Progenitor cell of endocrine pancreas (in vitro differentiated cells): ENCODE results near the gene CD320. TPM values are rescaled to one million over a fixed set of nuclear protein-coding genes. Genes with fewer than 3 reads are reported as not detected.

ENCODE experiments used
- DNase-seq: peaks from one replicate; pipeline ENCODE4 v3.0.0; 2021; ENCODE audit warnings: low spot score; ENCODE audit not compliant: unreplicated experiment
- H3K27ac Mint-ChIP-seq: 2 replicates; pipeline ENCODE4 v1.8.0; 2021; ENCODE audit warnings: mild to moderate bottlenecking, moderate library complexity, mixed read lengths
- H3K27me3 Mint-ChIP-seq: 2 replicates; pipeline ENCODE4 v1.8.0; 2021; ENCODE audit warnings: mixed read lengths
- H3K36me3 Mint-ChIP-seq: 2 replicates; pipeline ENCODE4 v1.8.0; 2022; ENCODE audit warnings: mixed read lengths; ENCODE audit not compliant: insufficient read depth
- H3K4me1 Mint-ChIP-seq: 2 replicates; pipeline ENCODE4 v1.8.0; 2021; ENCODE audit warnings: low read depth, mixed read lengths
- H3K4me3 Mint-ChIP-seq: 2 replicates; pipeline ENCODE4 v1.8.0; 2021; ENCODE audit warnings: low read depth, mild to moderate bottlenecking, moderate library complexity, mixed read lengths
- H3K9me3 Mint-ChIP-seq: 2 replicates; pipeline ENCODE4 v1.8.0; 2021; ENCODE audit warnings: low read depth, mixed read lengths
- CTCF ChIP-seq: fragments of 200-600 bp; sonication (generic); IDR thresholded peaks from one replicate; pipeline ENCODE4 v1.5.0; 2021; ENCODE audit warnings: antibody characterized with exemption, mild to moderate bottlenecking; ENCODE audit not compliant: unreplicated experiment
- total RNA-seq: library from RNA; stranded (reverse); gene quantifications from 2 replicates; pipeline ENCODE4 v1.2.1, GENCODE V29; 2021

CD320 gene
- total RNA-seq, 1 donor from 2014 or later, result 63.1 TPM

- Mint-ChIP-seq H3K36me3 (peaks cover 17% of the 10 kb centered on the region), H3K27ac (no peak overlapping the region), H3K4me1 (no peaks in the 10 kb centered on the region), H3K9me3 (no peaks in the 10 kb centered on the region), H3K4me3 (no peak overlapping the region), H3K27me3 (no peaks in the 10 kb centered on the region)
- TF ChIP-seq CTCF, result no peak
- DNase-seq, result no peak
These were observed 48.3 kb downstream of the CD320 start for GRCh38 chr19:8259922-8260247.

DNA sequence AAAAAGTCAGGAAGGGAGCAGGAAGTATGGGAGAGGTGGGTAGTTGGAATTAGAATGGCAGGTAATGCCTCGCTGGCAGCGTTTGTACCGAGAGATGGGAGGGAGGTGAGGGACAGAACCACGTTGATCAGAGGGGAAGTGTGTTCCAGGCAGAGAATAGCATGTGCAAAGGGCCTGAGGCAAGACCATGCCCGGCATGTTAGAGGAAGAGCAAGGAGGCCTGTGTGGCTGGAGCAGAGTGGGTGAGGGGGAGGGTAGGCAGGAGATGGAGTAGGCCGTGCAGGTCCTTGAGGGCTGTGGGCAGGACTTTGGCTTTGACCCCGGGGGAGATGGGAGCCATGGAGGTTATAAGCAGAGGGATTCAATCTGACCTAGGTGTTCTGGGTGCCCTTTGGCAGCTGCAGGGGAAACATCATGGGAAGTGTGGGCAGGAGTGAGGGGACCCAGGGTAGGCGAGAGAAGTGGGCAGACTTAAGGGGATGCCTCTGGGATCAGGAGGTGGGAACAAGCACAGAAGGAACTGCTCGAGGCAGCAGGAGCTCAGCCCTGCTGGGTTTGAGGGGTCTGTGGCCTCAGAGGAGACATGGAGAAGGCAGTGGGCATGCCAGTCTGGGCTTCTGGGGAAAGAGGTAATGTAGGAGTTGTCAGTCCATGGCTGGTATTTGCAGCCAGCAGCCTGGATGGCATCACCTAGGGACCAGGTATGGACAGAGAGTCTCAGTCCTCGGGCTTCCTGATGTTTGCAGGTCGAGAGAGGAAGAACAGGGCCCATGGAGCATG is 48.8 kb downstream of the CD320 start:
- TF ChIP-seq CTCF, result no peak
- Mint-ChIP-seq H3K36me3 (peaks cover 17% of the 10 kb centered on the region), H3K4me1 (no peaks in the 10 kb centered on the region), H3K4me3 (no peak overlapping the region), H3K27me3 (no peaks in the 10 kb centered on the region), H3K27ac (no peak overlapping the region), H3K9me3 (no peaks in the 10 kb centered on the region)
- no peak for DNase-seq

DNA sequence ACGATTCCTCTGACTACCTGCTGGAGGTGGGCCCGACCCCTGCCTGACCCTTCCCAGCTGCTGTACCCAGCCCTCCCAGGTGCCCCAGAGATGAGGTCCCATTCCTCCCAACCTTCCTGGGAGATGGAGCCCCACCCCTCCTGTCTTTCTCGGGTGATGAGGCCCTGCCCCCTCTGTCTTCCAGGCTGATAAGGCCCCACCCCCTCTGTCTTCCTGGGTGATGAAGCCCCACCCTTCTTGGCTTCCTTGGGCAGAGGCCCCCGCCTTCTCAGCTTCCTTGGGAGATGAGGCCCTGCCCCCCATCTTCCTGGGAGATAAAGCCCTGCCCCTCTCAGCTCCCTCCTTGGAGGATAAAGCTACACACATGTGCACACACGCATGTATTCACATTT is 51.1 kb downstream of the CD320 start:
- no peak for TF ChIP-seq CTCF
- no peak overlapping the region for H3K4me3 Mint-ChIP-seq
- no peak for DNase-seq
- no peak overlapping the region for H3K27ac Mint-ChIP-seq
- no peaks in the 10 kb centered on the region for H3K9me3 Mint-ChIP-seq
- peaks cover 19% of the 10 kb centered on the region for H3K36me3 Mint-ChIP-seq
- H3K27me3 Mint-ChIP-seq, result no peaks in the 10 kb centered on the region
- no peaks in the 10 kb centered on the region for H3K4me1 Mint-ChIP-seq

DNA sequence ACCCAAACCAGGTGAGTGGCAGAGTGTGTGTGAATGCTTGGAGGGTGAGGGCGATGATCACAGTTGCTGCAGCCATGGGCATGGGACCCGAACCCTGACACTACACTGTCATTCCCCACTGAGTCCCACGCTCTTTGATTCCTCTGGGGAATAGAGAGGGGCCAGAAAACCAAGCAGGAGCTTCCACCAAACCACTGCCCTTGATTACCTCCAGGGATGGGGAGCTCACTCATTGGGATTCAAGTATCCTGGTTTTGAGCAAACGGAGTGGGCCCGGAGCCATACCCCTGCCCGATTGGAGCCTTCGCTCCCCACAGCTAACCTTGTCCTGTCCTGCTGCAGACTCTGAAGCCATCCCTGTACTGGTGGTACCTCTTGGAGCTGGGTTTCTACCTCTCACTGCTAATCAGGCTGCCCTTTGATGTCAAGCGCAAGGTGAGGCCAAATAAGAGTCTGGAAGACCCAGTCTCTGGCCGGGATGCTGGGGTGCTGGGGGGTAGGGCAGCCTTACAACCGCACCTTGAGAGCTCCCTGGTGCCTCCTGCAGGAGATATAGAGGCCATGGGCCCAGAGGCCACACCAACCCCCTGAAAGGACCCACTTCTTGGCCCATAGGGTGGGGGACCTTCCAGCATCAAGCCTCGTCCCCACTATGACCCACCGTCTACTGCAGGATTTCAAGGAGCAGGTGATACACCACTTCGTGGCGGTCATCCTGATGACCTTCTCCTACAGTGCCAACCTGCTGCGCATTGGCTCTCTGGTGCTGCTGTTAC is 51.7 kb downstream of the CD320 start:
- peaks cover 19% of the 10 kb centered on the region for H3K36me3 Mint-ChIP-seq
- DNase-seq, result no peak
- H3K4me1 Mint-ChIP-seq, result no peaks in the 10 kb centered on the region
- no peak overlapping the region for H3K4me3 Mint-ChIP-seq
- no peaks in the 10 kb centered on the region for H3K27me3 Mint-ChIP-seq
- TF ChIP-seq CTCF, result no peak
- H3K27ac Mint-ChIP-seq, result no peak overlapping the region
- no peaks in the 10 kb centered on the region for H3K9me3 Mint-ChIP-seq

DNA sequence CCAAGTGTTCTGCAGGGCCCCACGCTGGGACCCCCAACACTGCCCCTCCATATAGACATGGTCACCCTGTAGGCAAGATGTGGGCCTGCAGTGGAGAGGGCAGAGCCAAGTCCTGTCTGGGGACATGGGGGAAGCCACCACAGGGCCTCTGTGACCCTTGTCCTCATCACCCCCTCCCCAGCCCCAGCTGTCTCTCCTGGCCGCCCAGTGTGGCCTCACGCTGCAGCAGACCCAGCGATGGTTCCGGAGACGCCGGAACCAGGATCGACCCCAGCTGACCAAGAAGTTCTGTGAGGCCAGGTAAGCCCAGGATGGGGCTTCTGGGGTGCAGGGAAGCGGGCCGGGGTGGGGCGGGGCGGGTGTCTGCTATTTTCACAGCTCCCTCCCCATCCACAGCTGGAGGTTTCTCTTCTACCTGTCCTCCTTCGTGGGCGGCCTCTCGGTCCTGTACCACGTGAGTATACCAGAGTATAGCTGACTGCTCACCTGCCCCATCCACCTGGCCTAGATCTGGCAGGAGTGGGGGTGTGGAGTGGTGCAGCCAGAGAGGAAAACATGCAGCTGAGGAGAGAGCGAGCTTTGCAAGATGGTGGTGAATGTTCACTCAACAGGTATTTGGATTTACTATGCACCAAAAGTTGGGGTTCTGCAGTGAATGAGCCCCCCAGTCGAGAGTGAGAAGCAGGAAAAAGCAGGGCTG is 52.6 kb downstream of the CD320 start:
- Mint-ChIP-seq H3K36me3 (peaks cover 19% of the 10 kb centered on the region), H3K4me3 (no peak overlapping the region), H3K27ac (no peak overlapping the region), H3K9me3 (no peaks in the 10 kb centered on the region), H3K4me1 (no peaks in the 10 kb centered on the region), H3K27me3 (no peaks in the 10 kb centered on the region)
- DNase-seq, result no peak
- no peak for TF ChIP-seq CTCF
